Pancreas (tissue), 10 donors: Measurements from ENCODE around the gene PSD4. TPM values are rescaled to one million over a fixed set of nuclear protein-coding genes. Genes with fewer than 3 reads are reported as not detected.

ENCODE experiments used
- ATAC-seq, 4 donors: fragments of 200-7000 bp; cut with Tn5 transposase; one replicate each; pipeline versions ENCODE4 v1.8.0 to v1.9.1; 2020; ENCODE audit warnings: mild to moderate bottlenecking in 4 of 4, moderate library complexity in 4 of 4
- DNase-seq, 6 donors: peaks; one replicate each; pipeline ENCODE4 v3.0.0-alpha.2; 2020
- FAIRE-seq: peaks from 2 replicates; lab custom pipeline; 2012; peaks lifted over from hg19 to GRCh38; lab: Jason Lieb, UNC
- H3K27ac ChIP-seq, 4 donors: fragments of 200-600 bp; sonication (generic); 1 replicate in 3 of 4; 2 replicates in 1 of 4; pipeline versions ENCODE4 v1.5.0 to v1.8.0; 2020
- H3K27me3 ChIP-seq, 4 donors: fragments of 200-600 bp; one replicate each; pipeline ENCODE4 v1.8.0; 2021
- H3K36me3 ChIP-seq, 3 donors: fragments of 200-600 bp; sonication (generic) in 1 of 3; one replicate each; pipeline versions ENCODE4 v1.5.0 to v1.8.0; 2020 to 2021
- H3K4me1 ChIP-seq, 3 donors: fragments of 200-600 bp; one replicate each; pipeline ENCODE4 v1.8.0; 2021
- H3K4me3 ChIP-seq, 4 donors: fragments of 200-600 bp; sonication (generic) in 2 of 4; one replicate each; pipeline versions ENCODE4 v1.5.0 to v1.8.0; 2020 to 2021
- H3K9me3 ChIP-seq, 4 donors: fragments of 200-600 bp; one replicate each; pipeline ENCODE4 v1.8.0; 2021
- WGBS, 2 donors: extraction: QIAGEN DNeasy Blood & Tissue Kit; methylation state at CpG; one replicate each; pipeline ENCODE4 v1.1.7; 2013; 5-methylcytosine and 5-hydroxymethylcytosine counted together
- intact Hi-C, 3 donors: fragments of 100-400 bp; cut with DNase I; formaldehyde crosslinking; loops; one replicate each; pipeline versions ENCODE4 v1.11.1 to v1.14.2; 2022
- polyA plus RNA-seq, 2 donors: library from polyadenylated mRNA; stranded (reverse); fragments of 200-250 nt; gene quantifications; one replicate each; pipeline ENCODE4 v1.2.3, GENCODE V29; 2013
- total RNA-seq, 6 donors: library from RNA; stranded (reverse); fragmentation: NEBNext Ultra II Directional in 4 of 6; extraction: Animal tissue kit (Norgen Biotek cat#: 25700) in 4 of 6; gene quantifications; one replicate each; pipeline versions ENCODE4 v1.2.1 to v1.2.4, GENCODE V29; 2021 to 2023
- TF ChIP-seq, protein P1 (sequence below), 4 donors: fragments of 200-600 bp; sonication (generic) in 3 of 4; IDR thresholded peaks; one replicate each; pipeline versions ENCODE4 v1.5.0 to v1.8.0; 2021; ENCODE audit warnings: antibody characterized with exemption in 4 of 4
- donor health status: healthy with polysubstance abuse.
- donor health status: DM: no; HTN: no; CAD: no; lungs with moderate emphysema.
- donor health status: DM: no; HTN: no; CAD: no.
- donor health status: control.
- donor health status: control.
- donor health status: Bipolar disorder and iron deficiency.
- donor health status: DM: yes; HTN: yes; CAD: no.
- donor health status: DM: no; HTN: no; CAD: no.
- donor health status: DM: no; HTN: no; CAD: no.
- donor health status: DM: yes; HTN: yes; CAD: no.

PSD4 gene
- total RNA-seq: 10 to 100 TPM; 15.9 to 37.6 (median 23.4) TPM
- polyA plus RNA-seq: 10 to 100 TPM; 28.2 to 31.4 TPM

DNA sequence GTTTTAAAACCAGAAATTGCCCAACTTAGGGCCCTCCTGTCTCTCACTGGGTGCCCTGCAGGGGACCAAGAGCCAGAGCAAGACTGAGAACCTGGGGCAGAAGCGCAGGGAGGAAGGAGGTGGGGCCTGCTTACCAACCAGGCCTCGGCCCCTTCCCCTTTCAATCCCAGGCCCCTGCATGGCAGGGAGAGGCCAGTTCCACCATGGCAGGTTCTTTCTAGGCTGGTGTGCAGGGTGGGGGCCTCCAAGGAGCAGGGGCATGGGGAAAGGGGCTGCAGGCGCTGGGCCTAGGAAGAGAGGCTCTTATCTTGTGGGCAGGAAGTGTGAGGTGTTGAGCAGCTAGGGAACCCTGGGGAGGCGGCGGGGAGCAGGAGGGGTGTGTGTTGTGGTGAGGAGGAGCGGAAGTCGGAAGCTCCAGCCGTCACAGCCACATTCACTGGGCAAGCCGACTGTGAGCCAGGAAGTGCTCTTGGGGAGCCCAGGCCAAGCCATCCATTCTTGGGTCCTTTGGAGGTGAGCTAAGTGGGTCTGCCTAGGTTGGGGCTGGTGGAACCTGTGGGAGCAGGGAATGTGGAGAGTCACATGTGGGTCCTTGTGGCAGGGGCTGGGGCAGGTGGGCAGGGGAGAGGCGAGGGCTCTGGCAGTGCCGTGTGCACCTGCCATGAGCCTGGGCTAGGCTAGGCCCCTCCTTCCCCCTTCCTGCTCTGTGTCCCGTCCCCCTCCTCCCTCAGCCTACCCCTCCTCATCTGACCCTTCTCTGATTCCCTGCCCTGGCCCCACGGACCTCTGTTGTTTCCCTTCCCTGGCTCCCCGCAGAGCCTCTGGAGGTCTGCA, at the start of gene PSD4:
Gene PSD4, plus strand, starts transcription at position 430 of the 834 bp plus-strand sequence. CDS start 8,486 bp downstream, outside the sequence.
- Histone ChIP-seq H3K36me3 (no peaks in the 10 kb centered on the region), H3K4me1 (no peaks in the 10 kb centered on the region), H3K9me3 (no peaks in the 10 kb centered on the region), H3K27me3 (no peaks in the 10 kb centered on the region), H3K4me3 (peak within 1 kb of the TSS in 1 of 4 donors; percentile 30), H3K27ac (peak within 1 kb of the TSS in 2 of 4 donors; percentile 15 to 17)
- intact Hi-C loops: no loop called here
- no peak for FAIRE-seq
- DNase-seq: peak in 1 of 6 donors; percentile 58
- ATAC-seq: peak; percentile 28 to 81 (median 67)
- TF ChIP-seq, protein P1, sequence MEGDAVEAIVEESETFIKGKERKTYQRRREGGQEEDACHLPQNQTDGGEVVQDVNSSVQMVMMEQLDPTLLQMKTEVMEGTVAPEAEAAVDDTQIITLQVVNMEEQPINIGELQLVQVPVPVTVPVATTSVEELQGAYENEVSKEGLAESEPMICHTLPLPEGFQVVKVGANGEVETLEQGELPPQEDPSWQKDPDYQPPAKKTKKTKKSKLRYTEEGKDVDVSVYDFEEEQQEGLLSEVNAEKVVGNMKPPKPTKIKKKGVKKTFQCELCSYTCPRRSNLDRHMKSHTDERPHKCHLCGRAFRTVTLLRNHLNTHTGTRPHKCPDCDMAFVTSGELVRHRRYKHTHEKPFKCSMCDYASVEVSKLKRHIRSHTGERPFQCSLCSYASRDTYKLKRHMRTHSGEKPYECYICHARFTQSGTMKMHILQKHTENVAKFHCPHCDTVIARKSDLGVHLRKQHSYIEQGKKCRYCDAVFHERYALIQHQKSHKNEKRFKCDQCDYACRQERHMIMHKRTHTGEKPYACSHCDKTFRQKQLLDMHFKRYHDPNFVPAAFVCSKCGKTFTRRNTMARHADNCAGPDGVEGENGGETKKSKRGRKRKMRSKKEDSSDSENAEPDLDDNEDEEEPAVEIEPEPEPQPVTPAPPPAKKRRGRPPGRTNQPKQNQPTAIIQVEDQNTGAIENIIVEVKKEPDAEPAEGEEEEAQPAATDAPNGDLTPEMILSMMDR (IDR thresholded peaks at IDR 0.05): no peak
- 90 to 95% methylated on average over 14 of the region's 14 CpGs for WGBS, 2 donors

DNA sequence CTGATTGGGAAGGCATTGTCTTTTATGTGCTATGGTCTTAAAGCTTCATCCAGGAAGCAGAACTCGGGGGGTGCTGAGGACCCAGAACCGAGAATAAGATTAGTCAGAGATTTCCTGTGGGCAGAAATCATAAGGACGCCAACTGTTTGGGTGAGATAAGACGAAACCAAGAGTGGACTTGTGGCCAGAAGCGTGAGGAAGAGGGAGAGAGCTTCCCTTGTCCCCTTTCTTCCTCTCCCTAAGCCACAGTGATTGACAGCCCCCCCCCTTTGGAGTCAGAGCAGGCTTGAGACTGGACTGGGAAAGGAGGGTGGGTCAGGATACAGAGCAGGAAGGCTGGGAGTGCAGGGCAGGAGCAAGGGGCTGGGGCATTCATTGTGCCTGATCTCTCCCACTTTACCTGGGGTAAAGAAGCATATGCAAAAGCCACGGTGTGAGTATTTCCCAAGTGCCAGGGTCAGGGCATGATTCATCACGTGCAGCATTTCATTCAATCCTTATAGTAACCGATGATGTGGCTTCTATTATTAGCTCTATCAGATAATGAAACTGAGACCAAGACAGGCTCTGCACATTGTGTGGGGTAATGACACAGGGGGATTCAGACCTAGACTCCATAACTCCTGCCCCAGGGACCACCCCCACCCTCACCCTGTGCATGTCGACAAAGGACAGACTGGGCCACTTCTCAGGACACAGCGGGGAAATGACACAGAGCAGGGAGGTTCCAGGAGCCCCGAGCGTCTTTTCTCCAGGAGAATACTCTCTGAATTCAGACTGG, 49.4 kb upstream of the PSD4 start:
- H3K27ac ChIP-seq: no peak overlapping the region

DNA sequence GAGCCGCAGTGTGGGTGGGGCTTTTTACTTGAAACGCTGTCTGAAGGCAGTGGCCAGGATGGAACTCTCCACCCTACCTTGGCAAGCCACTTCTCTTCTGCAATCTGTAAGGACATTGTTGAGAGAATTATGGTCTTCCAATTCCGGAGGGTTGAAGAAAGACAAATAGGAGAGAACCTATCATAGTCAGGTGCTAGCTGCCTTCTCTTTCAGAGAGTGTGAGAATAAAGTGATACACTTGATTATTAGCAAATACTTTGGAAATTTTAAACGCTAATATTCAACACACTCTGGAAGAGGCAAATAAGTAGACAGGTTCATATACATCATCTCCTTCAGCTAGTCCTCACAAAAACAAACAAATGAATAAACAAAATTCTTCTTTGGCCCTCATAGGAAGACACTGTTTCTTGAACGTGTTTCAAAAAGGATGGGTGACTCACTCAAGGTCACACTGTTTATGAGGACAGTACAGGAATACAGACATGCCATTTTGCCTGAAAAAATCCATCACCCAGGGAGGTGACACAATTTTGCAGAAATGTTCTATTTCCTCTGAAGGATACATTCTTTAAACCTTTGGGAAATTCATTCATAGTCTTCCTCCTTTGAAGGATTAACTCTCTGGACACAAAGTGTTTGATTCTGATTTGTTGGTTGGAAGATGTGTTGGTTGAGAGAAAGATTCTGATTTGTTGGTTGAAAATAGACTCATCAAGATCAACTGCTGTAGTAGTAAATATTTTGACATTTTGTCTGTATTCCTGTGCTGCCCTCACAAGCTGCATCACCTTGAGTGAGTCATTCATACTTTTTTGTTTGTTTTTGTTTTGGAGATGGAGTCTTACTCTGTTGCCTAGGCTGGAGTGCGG, 48.6 kb upstream of the PSD4 start:
- intact Hi-C loops: no loop called here
- no peak for ATAC-seq
- no peak for FAIRE-seq
- Histone ChIP-seq H3K4me1 (no peaks in the 10 kb centered on the region), H3K36me3 (no peaks in the 10 kb centered on the region), H3K9me3 (no peaks in the 10 kb centered on the region), H3K27me3 (no peaks in the 10 kb centered on the region), H3K27ac (no peak overlapping the region), H3K4me3 (no peak overlapping the region)
- TF ChIP-seq, protein P1 (IDR thresholded peaks at IDR 0.05): no peak
- 63 to 76% methylated on average over 6 of the region's 6 CpGs for WGBS, 2 donors
- DNase-seq: no peak

More for the DNA sequence above, 49.4 kb upstream of the PSD4 start:
- Histone ChIP-seq H3K27me3 (no peaks in the 10 kb centered on the region), H3K9me3 (no peaks in the 10 kb centered on the region), H3K4me1 (no peaks in the 10 kb centered on the region), H3K36me3 (no peaks in the 10 kb centered on the region), H3K4me3 (no peak overlapping the region)
- ATAC-seq (peak in 2 of 4 donors; percentile 43 to 49), FAIRE-seq (no peak), DNase-seq (no peak)
- TF ChIP-seq, protein P1 (IDR thresholded peaks at IDR 0.05): no peak
- 56 to 65% methylated on average over 12 of the region's 12 CpGs for WGBS, 2 donors
- intact Hi-C loops: no loop called here

DNA sequence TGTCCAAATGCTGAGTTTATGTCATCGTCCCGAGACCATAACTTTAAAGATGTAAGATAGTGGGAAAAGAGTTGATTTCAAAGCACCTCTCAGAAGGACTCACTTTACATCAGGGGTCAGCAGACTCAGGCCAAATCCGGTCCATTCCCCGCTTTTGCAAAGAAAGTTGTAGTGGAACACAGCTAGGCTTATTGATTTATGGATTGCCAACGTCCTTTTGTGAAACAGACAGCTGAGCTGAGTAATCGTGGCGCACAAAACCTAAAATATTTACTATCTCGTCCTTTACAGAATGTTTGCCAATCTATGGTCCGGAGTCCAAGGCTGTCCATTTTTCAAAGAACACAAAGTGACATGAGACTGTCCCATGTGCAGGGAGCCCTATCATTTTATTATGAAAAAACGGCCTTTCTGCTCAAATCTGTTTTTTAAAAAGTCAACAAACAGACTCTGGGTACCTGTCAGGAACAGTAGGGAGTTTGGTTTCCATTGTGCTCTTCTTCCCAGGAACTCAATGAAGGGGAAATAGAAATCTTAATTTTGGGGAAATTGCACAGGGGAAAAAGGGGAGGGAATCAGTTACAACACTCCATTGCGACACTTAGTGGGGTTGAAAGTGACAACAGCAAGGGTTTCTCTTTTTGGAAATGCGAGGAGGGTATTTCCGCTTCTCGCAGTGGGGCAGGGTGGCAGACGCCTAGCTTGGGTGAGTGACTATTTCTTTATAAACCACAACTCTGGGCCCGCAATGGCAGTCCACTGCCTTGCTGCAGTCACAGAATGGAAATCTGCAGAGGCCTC, 46.7 kb upstream of the PSD4 start, which contains the start of gene IL1RN:
Gene IL1RN, plus strand, starts transcription at position 754 of the 801 bp plus-strand sequence. Its CDS starts 27 bp downstream, at position 781.
- 59 to 60% methylated on average over 16 of the region's 16 CpGs for WGBS, 2 donors
- Histone ChIP-seq H3K27me3 (no peaks in the 10 kb centered on the region), H3K9me3 (no peaks in the 10 kb centered on the region), H3K4me1 (no peaks in the 10 kb centered on the region), H3K27ac (no peak within 1 kb of the TSS), H3K4me3 (peak within 1 kb of the TSS in 1 of 4 donors; percentile 14), H3K36me3 (no peaks in the 10 kb centered on the region)
- ATAC-seq (peak in 2 of 4 donors; percentile 55 to 70), FAIRE-seq (no peak), DNase-seq (peak in 1 of 6 donors; percentile 35)
- intact Hi-C loops: no loop called here
- TF ChIP-seq, protein P1 (IDR thresholded peaks at IDR 0.05): no peak
